Prostate gland (tissue), 2 donors: Measurements from ENCODE around the gene AMIGO1.

Experiments
- CTCF ChIP-seq, 4 experiments: fragments of 200-600 bp in 2 of 4; fragments of 450-650 bp in 2 of 4; sonication (generic) in 2 of 4; IDR thresholded peaks; 1 replicate in 3 of 4; 2 replicates in 1 of 4; pipeline ENCODE4 v1.5.1; 2016 to 2019; ENCODE audit warnings: antibody characterized with exemption in 4 of 4, mild to moderate bottlenecking in 2 of 4, moderate library complexity in 2 of 4
- POLR2A ChIP-seq: fragments of 450-650 bp; IDR thresholded peaks from one replicate; pipeline ENCODE4 v1.6.1; 2016; ENCODE audit warnings: antibody characterized with exemption, mild to moderate bottlenecking
- POLR2AphosphoS5 ChIP-seq: sonication (generic); formaldehyde crosslinking; IDR thresholded peaks from one replicate; pipeline ENCODE4 v1.6.1; 2017; ENCODE audit warnings: antibody characterized with exemption

- TF ChIP-seq CTCF (IDR thresholded peaks at IDR 0.05) (no peak), POLR2A (no peak), POLR2AphosphoS5 (no peak)
Measured at GRCh38 chr1:109482791-109483671, 26.5 kb downstream of the AMIGO1 start.
